H9 (cell line): ENCODE data around the gene PRKCZ. TPM values are rescaled to one million over a fixed set of nuclear protein-coding genes. Genes with fewer than 3 reads are reported as not detected.
A peak's percentile ranks its signal among the peaks of the same experiment; 100 is the strongest.

ENCODE experiments used
- DNase-seq: peaks from one replicate; pipeline ENCODE4 v3.0.0-alpha.2; 2017
- H2AFZ ChIP-seq: one replicate; pipeline ENCODE4 v1.6.1; 2013; ENCODE audit warnings: mild to moderate bottlenecking, low read length, control low read depth, moderate library complexity
- H2AK5ac ChIP-seq: 2 replicates; pipeline ENCODE4 v1.6.1; 2013; ENCODE audit warnings: low read length, control low read depth, mixed read lengths; ENCODE audit not compliant: insufficient read length
- H2BK120ac ChIP-seq: one replicate; pipeline ENCODE4 v1.6.1; 2013; ENCODE audit warnings: low read depth, mild to moderate bottlenecking, low read length, control low read depth, inconsistent platforms; ENCODE audit not compliant: poor library complexity, severe bottlenecking
- H2BK12ac ChIP-seq: 2 replicates; pipeline ENCODE4 v1.6.1; 2013; ENCODE audit warnings: low read length, control low read depth, mixed read lengths, low read depth; ENCODE audit not compliant: insufficient read length
- H2BK15ac ChIP-seq: 2 replicates; pipeline ENCODE4 v1.6.1; 2013; ENCODE audit warnings: low read depth, low read length, control low read depth
- H2BK20ac ChIP-seq: one replicate; pipeline ENCODE4 v1.6.1; 2013; ENCODE audit warnings: low read depth, mild to moderate bottlenecking, low read length, control low read depth, inconsistent platforms; ENCODE audit not compliant: poor library complexity, severe bottlenecking
- H2BK5ac ChIP-seq: 2 replicates; pipeline ENCODE4 v1.6.1; 2013; ENCODE audit warnings: low read length, control low read depth, mixed read lengths; ENCODE audit not compliant: insufficient read length
- H3K14ac ChIP-seq: 2 replicates; pipeline ENCODE4 v1.6.1; 2013; ENCODE audit warnings: low read length, control low read depth; ENCODE audit not compliant: insufficient read depth
- H3K18ac ChIP-seq: 2 replicates; pipeline ENCODE4 v1.6.1; 2013; ENCODE audit warnings: low read depth, mild to moderate bottlenecking, mixed read lengths, low read length, control low read depth; ENCODE audit not compliant: insufficient read length
- H3K23ac ChIP-seq: 2 replicates; pipeline ENCODE4 v1.6.1; 2013; ENCODE audit warnings: low read length, control low read depth, mixed read lengths, low read depth; ENCODE audit not compliant: insufficient read length
- H3K23me2 ChIP-seq: 2 replicates; pipeline ENCODE4 v1.6.1; 2013; ENCODE audit warnings: low read depth, mild to moderate bottlenecking, mixed read lengths, low read length, control low read depth; ENCODE audit not compliant: insufficient read length, poor library complexity, severe bottlenecking
- H3K27ac ChIP-seq: 2 replicates; pipeline ENCODE4 v1.5.1; 2013; ENCODE audit warnings: low read length, control low read depth, mixed read lengths, low read depth; ENCODE audit not compliant: insufficient read length
- H3K27me3 ChIP-seq: 2 replicates; pipeline ENCODE4 v1.6.1; 2013; ENCODE audit warnings: low read length, control low read depth, inconsistent platforms; ENCODE audit not compliant: insufficient read depth
- H3K4ac ChIP-seq: 2 replicates; pipeline ENCODE4 v1.6.1; 2013; ENCODE audit warnings: low read depth, mild to moderate bottlenecking, control low read depth, inconsistent platforms, low read length, moderate library complexity
- H3K4me1 ChIP-seq: 2 replicates; pipeline ENCODE4 v1.6.1; 2013; ENCODE audit warnings: low read length, control low read depth, inconsistent platforms; ENCODE audit not compliant: insufficient read depth
- H3K4me2 ChIP-seq: 2 replicates; pipeline ENCODE4 v1.6.1; 2013; ENCODE audit warnings: low read length, control low read depth, mixed read lengths; ENCODE audit not compliant: insufficient read length, insufficient read depth
- H3K56ac ChIP-seq: 2 replicates; pipeline ENCODE4 v1.6.1; 2013; ENCODE audit warnings: low read depth, mild to moderate bottlenecking, mixed read lengths, low read length, control low read depth; ENCODE audit not compliant: insufficient read length
- H3K79me1 ChIP-seq: 2 replicates; pipeline ENCODE4 v1.6.1; 2013; ENCODE audit warnings: low read depth, mild to moderate bottlenecking, moderate library complexity, low read length, control low read depth, inconsistent platforms; ENCODE audit not compliant: insufficient read depth, poor library complexity, severe bottlenecking
- H3K79me2 ChIP-seq: 2 replicates; pipeline ENCODE4 v1.6.1; 2013; ENCODE audit warnings: low read length, control low read depth, inconsistent platforms; ENCODE audit not compliant: insufficient read depth
- H3K9ac ChIP-seq: 2 replicates; pipeline ENCODE4 v1.6.1; 2013; ENCODE audit warnings: low read length, control low read depth, mixed read lengths; ENCODE audit not compliant: insufficient read length; ENCODE audit errors: extremely low read depth
- H3K9me3 ChIP-seq: one replicate; pipeline ENCODE4 v1.6.1; 2013; ENCODE audit warnings: low read depth, low read length, inconsistent platforms; ENCODE audit not compliant: control insufficient read depth
- H3T11ph ChIP-seq: one replicate; pipeline ENCODE4 v1.6.1; 2013; ENCODE audit warnings: mild to moderate bottlenecking, low read length, control low read depth, inconsistent platforms
- H4K20me1 ChIP-seq: one replicate; pipeline ENCODE4 v1.6.1; 2013; ENCODE audit not compliant: control insufficient read depth, insufficient read length, insufficient read depth
- H4K5ac ChIP-seq: 2 replicates; pipeline ENCODE4 v1.6.1; 2013; ENCODE audit warnings: low read depth, mild to moderate bottlenecking, mixed read lengths, low read length, control low read depth; ENCODE audit not compliant: insufficient read length
- H4K8ac ChIP-seq: replicated peaks from 2 replicates; pipeline ENCODE4 v1.6.1; 2013; ENCODE audit warnings: low read length, control low read depth, mixed read lengths, low read depth; ENCODE audit not compliant: insufficient read length
- H4K91ac ChIP-seq: 2 replicates; pipeline ENCODE4 v1.6.1; 2013; ENCODE audit warnings: low read depth, mild to moderate bottlenecking, moderate library complexity, mixed read lengths, low read length, control low read depth; ENCODE audit not compliant: insufficient read length
- H3K27ac Mint-ChIP-seq, 3 experiments: 2 replicates in 2 of 3; 3 replicates in 1 of 3; pipeline ENCODE4 v1.8.0; 2020 to 2021; ENCODE audit warnings: mixed read lengths in 3 of 3, mild to moderate bottlenecking in 1 of 3, moderate library complexity in 1 of 3
- H3K27me3 Mint-ChIP-seq: 2 replicates; pipeline ENCODE4 v1.8.0; 2021; ENCODE audit warnings: low read depth, mild to moderate bottlenecking, moderate library complexity, mixed read lengths
- H3K36me3 Mint-ChIP-seq, 3 experiments: 2 replicates in 2 of 3; 3 replicates in 1 of 3; pipeline ENCODE4 v1.8.0; 2020 to 2021; ENCODE audit warnings: low read depth in 3 of 3, mixed read lengths in 3 of 3; ENCODE audit not compliant: insufficient read depth in 1 of 3
- H3K4me1 Mint-ChIP-seq, 2 experiments: 2 replicates each; pipeline ENCODE4 v1.8.0; 2020; ENCODE audit warnings: mixed read lengths in 2 of 2
- H3K4me3 Mint-ChIP-seq, 2 experiments: 2 replicates in 1 of 2; 3 replicates in 1 of 2; pipeline ENCODE4 v1.8.0; 2020 to 2021; ENCODE audit warnings: mild to moderate bottlenecking in 2 of 2, mixed read lengths in 2 of 2, moderate library complexity in 1 of 2
- H3K9me3 Mint-ChIP-seq, 2 experiments: 2 replicates in 1 of 2; 3 replicates in 1 of 2; pipeline ENCODE4 v1.8.0; 2020; ENCODE audit warnings: mild to moderate bottlenecking in 2 of 2, mixed read lengths in 2 of 2, moderate library complexity in 1 of 2
- WGBS: extraction: QIAGEN DNeasy Blood & Tissue Kit; methylation state at CpG from one replicate; pipeline ENCODE4 v1.1.7; 2013; ENCODE audit warnings: missing lambda C conversion rate, low lambda C conversion rate, mixed read lengths; ENCODE audit not compliant: insufficient read length; ENCODE audit errors: extremely low coverage; 5-methylcytosine and 5-hydroxymethylcytosine counted together
- total RNA-seq: library from RNA; stranded (reverse); gene quantifications from 2 replicates; pipeline ENCODE4 v1.2.1, GENCODE V29; 2021
- TF ChIP-seq, protein P1 (sequence below): fragments of 200-600 bp; sonication (generic); conservative IDR thresholded peaks from 3 replicates; pipeline ENCODE4 v1.8.0; 2021; ENCODE audit warnings: antibody characterized with exemption, mild to moderate bottlenecking

Gene PRKCZ
- total RNA-seq, 1 experiment from 2014 or later, result 48.4 TPM

GRCh38 chr1:2130871-2131289 is 80.7 kb downstream of the PRKCZ start:
- H2BK5ac ChIP-seq, result no peak overlapping the region
- H3K23me2 ChIP-seq, result peaks cover 3% of the 10 kb centered on the region
- H3K79me1 ChIP-seq, result no peaks in the 10 kb centered on the region
- no peak overlapping the region for H3K23ac ChIP-seq
- no peaks in the 10 kb centered on the region for H3K27me3 ChIP-seq
- no peak overlapping the region for H3K14ac ChIP-seq
- H4K20me1 ChIP-seq, result no peaks in the 10 kb centered on the region
- Mint-ChIP-seq H3K9me3 (no peaks in the 10 kb centered on the region), H3K4me1 (peaks cover 20 to 26% of the 10 kb centered on the region in 2 experiments), H3K27ac (peak overlapping the region; percentile 6 to 58 (median 49); a peak in 4 of 7 replicates), H3K27me3 (no peaks in the 10 kb centered on the region), H3K36me3 (peaks cover 0 to 2% (median 0%) of the 10 kb centered on the region in 3 experiments; a peak in 2 of 7 replicates), H3K4me3 (no peak overlapping the region; a peak in 2 of 5 replicates)
- H3K79me2 ChIP-seq, result peaks cover 1% of the 10 kb centered on the region; the same call in 1 of the 2 replicates
- peaks cover 4% of the 10 kb centered on the region; the same call in 1 of the 2 replicates for H3K4me1 ChIP-seq
- no peak overlapping the region for H2AFZ ChIP-seq
- H3K27ac ChIP-seq, result no peak overlapping the region
- no peak overlapping the region for H4K8ac ChIP-seq
- DNase-seq, result no peak
- no peak overlapping the region for H2BK20ac ChIP-seq
- WGBS, result no CpG with 5 or more reads among the region's 15 CpGs
- H2AK5ac ChIP-seq, result no peak overlapping the region
- H3K56ac ChIP-seq, result no peak overlapping the region
- H3K9me3 ChIP-seq, result no peaks in the 10 kb centered on the region
- H2BK15ac ChIP-seq, result no peak overlapping the region
- H4K91ac ChIP-seq, result no peak overlapping the region
- H2BK12ac ChIP-seq, result no peak overlapping the region
- no peak overlapping the region for H3K18ac ChIP-seq
- H4K5ac ChIP-seq, result no peak overlapping the region
- no peak overlapping the region for H3T11ph ChIP-seq
- no peak overlapping the region for H3K9ac ChIP-seq
- H3K4me2 ChIP-seq, result no peak overlapping the region
- TF ChIP-seq, protein P1, sequence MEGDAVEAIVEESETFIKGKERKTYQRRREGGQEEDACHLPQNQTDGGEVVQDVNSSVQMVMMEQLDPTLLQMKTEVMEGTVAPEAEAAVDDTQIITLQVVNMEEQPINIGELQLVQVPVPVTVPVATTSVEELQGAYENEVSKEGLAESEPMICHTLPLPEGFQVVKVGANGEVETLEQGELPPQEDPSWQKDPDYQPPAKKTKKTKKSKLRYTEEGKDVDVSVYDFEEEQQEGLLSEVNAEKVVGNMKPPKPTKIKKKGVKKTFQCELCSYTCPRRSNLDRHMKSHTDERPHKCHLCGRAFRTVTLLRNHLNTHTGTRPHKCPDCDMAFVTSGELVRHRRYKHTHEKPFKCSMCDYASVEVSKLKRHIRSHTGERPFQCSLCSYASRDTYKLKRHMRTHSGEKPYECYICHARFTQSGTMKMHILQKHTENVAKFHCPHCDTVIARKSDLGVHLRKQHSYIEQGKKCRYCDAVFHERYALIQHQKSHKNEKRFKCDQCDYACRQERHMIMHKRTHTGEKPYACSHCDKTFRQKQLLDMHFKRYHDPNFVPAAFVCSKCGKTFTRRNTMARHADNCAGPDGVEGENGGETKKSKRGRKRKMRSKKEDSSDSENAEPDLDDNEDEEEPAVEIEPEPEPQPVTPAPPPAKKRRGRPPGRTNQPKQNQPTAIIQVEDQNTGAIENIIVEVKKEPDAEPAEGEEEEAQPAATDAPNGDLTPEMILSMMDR, result no peak
- H2BK120ac ChIP-seq, result no peak overlapping the region
- H3K4ac ChIP-seq, result no peak overlapping the region
